NCI-H774 (cell line): Measurements from ENCODE around the gene TXNRD2.

Source experiments
- DNase-seq: peaks from one replicate; lab custom pipeline; 2025; lab: John Stamatoyannopoulos, UW

The TXNRD2 gene

GRCh38 chr22:19904935-19905334 is 36.7 kb downstream of the TXNRD2 start:
- DNase-seq, result no peak

DNA sequence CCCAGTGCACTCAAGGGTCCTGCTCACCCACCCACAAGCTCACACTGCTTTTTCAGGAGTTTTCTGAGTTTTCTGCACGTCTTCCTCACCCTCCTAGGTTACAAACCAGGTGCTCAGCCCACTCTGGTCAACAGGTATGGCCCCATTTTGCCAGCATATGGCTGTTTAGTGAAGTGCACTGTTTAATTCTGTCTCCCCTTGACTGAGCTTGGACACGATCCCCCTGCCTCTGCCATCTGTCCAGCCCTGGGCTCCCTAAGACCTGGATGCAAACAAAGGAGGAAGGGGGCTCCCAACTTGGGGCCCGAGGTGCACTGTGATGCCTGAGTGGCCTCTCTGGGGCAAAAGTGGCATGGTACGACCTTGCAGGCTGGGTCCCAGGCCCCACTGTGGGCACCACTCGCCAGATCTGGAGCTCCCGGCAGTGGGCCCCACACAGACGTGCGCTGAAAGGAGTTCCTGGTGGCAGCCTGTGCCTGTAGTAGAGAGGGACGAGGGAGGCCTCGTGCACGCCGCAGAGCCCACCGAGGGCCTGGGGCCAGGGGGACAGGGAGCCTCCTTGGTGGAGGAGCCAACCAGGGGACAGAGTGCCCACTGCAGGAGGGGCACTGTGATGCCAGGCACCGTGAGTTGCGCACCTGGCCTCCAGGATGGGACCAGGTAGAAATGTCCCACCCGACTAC is 37.3 kb downstream of the TXNRD2 start:
- DNase-seq, result no peak

- DNase-seq, result no peak
Observed at GRCh38 chr22:19903513-19903912, 38.1 kb downstream of the TXNRD2 start.

GRCh38 chr22:19903031-19903430 is 38.6 kb downstream of the TXNRD2 start:
- no peak for DNase-seq

DNA sequence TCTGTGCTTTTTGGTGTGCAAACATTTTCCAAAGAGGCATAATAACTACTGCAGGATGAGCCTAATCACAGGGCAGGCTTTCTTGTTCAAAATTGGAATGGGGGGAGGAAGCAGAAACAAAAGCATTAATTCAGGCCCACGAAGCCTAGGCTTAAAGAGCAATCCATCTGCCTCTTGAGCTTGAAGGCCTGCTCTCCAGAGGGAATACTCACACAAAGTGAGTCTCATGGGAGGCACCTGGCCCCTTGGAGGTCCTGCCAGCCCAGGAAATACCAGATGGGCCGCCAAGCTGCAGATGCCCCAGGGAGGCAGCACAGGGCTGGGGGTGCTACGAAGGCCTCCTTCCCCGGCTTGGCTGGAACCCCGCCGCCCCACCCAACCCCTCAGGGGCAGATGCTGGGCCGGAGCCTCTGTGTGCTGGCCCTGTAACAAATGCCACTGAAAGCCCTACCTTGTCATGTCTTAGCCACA is 39.3 kb downstream of the TXNRD2 start:
- no peak for DNase-seq

GRCh38 chr22:19901577-19902244 is 39.9 kb downstream of the TXNRD2 start:
- no peak for DNase-seq

DNA sequence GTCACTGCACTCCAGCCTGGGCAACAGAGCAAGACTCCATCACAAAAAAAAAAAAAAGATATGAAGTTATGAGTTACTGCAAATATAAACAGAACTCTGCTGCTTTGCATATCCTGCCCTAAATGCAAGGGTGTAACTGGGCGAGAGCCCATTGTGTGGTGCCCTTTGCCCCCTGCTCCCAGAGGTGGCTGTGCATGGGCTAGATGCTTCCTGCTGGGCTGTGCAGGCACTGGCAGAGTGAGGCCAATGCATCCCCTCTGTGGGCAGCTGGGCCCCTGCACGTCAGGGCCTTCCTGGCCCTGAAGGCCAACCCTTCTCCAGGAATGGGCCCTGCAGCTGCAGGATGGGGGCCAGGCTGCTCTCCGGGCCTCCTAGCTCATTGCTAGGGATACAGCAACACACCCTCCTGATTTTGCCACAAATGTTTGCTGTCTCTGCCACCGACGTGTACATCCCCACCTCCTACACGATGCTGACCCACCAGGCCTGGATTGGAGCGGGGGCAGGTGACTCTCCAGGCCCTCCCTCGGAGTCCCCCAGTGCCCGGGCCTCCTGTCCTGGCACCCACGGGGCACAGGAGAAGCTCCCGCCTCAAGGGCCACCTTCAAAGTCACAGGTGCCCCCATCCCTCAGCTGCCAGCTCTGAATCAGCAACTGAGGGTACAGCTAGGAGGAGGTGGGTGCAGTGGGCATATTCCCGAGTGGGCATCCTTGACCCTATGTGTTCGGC is 40.7 kb downstream of the TXNRD2 start:
- no peak for DNase-seq

GRCh38 chr22:19898831-19899567 is 42.6 kb downstream of the TXNRD2 start:
- DNase-seq, result no peak

- no peak for DNase-seq
Observed at GRCh38 chr22:19898145-19898544, 43.5 kb downstream of the TXNRD2 start.

DNA sequence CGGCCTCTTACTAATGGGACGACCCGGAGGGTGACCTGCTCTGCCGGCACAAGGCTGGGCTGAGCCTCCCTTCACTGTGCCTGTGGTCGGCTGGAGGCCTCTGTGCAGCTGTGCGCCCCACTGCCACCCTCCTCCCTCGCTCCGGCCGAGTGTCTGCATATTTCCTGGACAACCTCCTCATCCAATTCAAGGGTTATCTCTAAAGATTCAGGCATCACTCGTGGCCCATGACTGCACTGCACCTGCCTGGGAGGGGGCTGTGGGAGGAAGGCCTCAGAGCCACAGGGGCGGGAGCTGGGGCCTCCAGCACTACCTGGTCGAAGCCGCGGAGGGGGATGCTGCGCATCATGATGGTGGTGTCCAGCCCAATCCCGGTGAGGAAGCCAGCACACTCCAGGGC is 43.9 kb downstream of the TXNRD2 start:
- DNase-seq, result no peak

DNA sequence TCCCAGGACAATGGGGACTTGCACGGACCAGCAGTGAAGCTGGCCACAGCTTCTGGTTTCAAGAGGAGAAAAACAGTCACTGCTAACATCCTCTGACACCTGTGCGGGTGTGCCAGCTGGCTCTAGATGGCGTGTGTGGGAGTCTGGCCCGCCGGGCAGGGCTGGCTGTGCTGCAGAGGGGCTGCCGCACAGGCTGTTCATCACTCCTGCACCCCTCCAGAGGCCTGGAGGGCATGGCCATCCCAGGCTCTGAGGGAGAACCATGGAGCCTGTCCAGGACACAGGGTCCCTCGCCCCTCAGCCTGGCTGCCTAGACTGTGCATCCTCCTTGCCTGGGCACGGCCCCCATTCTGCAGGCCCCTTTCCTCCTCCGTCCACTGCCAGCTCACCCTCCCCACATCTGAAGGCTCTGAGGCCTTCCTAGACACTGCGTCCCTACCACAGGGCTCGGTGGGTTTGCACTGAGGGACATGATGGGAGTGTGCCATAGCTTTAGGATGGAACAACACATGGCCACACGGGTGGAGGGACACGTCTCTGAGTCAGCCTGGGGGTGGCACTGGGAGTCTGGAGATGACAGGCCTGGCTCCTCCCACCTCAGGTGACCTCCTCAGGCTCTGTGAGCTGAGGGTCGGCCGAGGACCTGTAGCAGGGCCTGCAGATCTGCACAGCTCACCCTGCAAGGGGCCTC is 44.8 kb downstream of the TXNRD2 start:
- DNase-seq, result no peak

GRCh38 chr22:19895160-19895849 is 46.3 kb downstream of the TXNRD2 start:
- no peak for DNase-seq

DNA sequence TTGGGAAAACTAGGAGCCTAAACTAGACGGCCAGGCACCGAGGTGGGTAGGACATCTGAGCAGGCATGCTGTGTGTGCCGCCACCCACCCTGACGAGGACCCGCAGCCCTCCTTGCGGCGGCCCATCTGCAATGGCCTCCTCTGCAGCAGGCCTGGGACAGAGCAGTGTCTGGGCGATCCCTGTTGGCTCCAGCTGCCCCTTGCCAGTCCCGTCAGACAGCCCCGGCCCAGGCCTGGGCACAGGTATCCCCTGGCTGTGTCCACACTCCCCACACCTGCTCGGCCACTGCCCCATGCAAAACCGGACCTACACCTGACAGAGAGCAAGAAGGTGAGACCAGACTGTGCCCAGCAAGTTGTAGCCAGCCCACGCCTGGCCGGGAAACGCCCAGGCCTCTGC is 48.3 kb downstream of the TXNRD2 start:
- DNase-seq, result no peak

GRCh38 chr22:19892925-19893324 is 48.7 kb downstream of the TXNRD2 start:
- DNase-seq, result no peak

- DNase-seq, result no peak
Observed at GRCh38 chr22:19892257-19892879, 49.2 kb downstream of the TXNRD2 start.

DNA sequence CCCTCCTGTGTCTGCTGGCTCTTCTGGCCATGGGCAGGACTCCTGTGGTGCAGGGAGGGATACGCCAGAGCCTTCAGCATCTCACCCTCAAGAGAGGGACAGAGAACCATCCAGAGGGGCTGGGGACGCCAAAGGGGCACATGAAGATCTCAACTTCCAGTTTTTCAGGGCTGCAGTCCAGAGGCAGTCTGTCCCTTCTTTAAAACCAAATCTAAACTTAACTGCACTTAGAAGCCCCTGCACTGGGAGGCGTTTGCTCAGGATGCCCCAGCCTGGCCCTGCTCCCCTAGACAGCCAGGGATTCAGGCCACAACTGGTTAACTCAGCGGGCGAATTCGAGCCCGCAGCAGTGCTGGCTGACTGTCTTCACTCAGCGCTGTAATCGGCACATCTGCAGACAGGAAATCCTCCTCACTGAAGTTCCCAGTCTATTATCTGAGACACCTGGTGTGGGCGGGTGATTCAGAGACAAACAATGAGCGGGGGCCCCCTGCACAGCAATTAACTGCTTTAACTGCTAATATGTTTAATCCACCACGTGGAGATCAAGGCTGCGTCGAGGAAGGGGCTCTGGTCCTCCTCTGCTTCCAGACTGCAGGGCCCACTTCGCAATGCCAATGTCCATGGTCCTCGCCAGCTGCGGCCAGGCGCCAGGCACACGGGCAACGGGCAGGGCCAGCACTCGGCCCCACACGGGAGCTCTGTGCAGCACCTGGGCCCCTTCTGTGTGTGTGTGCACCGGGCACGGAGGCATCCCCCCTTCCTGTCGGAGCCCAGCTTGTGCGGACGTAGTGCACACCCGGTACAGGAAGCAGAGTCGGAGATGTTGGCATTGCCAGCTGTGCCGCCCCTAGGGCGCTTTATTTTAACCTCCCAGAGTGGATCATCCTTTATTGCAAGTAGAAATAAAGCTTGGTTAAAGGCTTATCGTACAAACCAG is 50.0 kb downstream of the TXNRD2 start:
- peak; percentile 46 for DNase-seq

DNA sequence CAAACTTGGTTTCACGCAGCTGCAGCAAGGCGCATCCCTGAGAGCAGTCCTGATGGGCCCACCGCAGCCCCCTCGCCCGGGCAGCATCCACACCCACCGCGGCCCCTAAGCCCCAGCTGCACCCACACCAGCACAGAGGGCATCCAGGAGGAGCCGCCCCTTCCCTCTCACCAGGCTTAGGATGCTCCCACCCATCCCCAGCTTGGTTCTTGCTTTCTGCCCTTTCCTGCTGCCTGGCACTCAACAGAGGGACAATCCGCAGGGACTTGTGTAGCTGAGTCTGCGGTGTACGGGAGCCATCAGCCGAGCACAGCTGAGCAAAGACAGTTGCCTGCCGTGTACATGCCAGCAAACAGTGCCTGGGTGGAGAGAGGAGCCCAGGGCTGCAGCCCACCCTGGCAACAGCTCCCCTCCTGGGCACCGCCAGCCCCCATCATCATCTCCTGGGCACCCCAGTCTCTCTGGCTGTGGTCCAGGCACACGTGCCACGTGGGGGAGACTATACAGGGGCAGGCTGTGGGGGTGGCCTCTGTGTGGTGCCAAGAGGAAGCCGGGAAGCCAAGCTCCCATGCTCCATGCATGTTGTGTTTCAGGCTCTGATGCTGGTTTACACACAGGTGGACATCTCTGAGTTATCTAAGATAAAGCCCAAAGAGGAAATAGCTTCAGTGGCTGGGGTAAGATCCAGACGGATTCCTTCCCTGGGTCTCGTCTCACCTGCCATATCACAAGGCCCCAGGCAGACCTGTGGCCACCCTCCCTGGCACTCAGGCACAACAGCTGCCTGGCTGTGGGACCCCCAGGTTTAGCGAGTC is 50.9 kb downstream of the TXNRD2 start:
- DNase-seq, result no peak

DNA sequence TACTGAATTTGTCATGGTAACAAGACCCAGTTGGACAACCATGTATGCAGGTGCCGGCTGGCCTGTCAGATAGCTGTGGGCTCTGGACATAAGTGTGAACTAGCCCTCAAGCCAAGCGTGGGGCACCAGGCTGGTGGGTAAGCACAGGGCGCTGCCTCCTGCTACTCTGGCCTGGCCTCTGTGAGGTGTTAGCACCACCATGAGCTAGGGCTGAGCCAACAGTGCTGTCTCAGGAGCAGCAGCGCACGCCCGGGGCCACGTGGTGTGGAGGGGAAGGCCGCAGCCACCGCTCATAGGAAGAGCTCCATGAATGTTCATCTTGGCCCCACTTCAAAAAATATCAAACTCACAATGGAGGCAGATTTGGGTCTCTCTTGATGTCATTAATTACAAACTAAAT is 51.7 kb downstream of the TXNRD2 start:
- no peak for DNase-seq
